ENCODE results near the gene ANKH. TPM values are rescaled to one million over a fixed set of nuclear protein-coding genes. Genes with fewer than 3 reads are reported as not detected.

The ANKH gene
- total and polyA plus RNA-seq, 2 of the 13 experiments (the other 11 are each of a cell fraction or from before 2014, with no cell fraction given): 25.0 to 36.0 TPM

- no peak overlapping the region for H2AFZ ChIP-seq (ENCODE audit: low read length)
- H3K9me3 ChIP-seq (ENCODE audit: low read length): no peaks in the 10 kb centered on the region
- H3K27ac ChIP-seq (ENCODE audit: extremely low read length, insufficient read depth, low read length): no peak overlapping the region
- no peaks in the 10 kb centered on the region for H4K20me1 ChIP-seq (ENCODE audit: insufficient read depth, low read length)
- intact Hi-C loops (cut with micrococcal nuclease; ENCODE audit: unreplicated experiment): no loop called here
- ATAC-seq (no peak), FAIRE-seq (no peak), DNase-seq (ENCODE audit: low spot score) (no peak)
- peaks cover 20% of the 10 kb centered on the region for H3K4me1 ChIP-seq (ENCODE audit: insufficient read depth, low read length)
- WGBS (ENCODE audit: low lambda C conversion rate): 97% methylated on average over 21 of the region's 21 CpGs
- H3K9ac ChIP-seq (ENCODE audit: insufficient read depth, low read depth, low read length): no peak overlapping the region
- TF ChIP-seq SETDB1 (CRISPR knock-in tag; IDR thresholded peaks at IDR 0.05; ENCODE audit: borderline replicate concordance) (no peak), ZNF160 (CRISPR knock-in tag; IDR thresholded peaks at IDR 0.05) (no peak), MZF1 (CRISPR knock-in tag; IDR thresholded peaks at IDR 0.05; ENCODE audit: borderline replicate concordance) (no peak), ZNF740 (CRISPR knock-in tag; IDR thresholded peaks at IDR 0.05) (no peak), HNRNPK (IDR thresholded peaks at IDR 0.05; ENCODE audit: low read depth, low read length, poor library complexity, severe bottlenecking) (no peak), NFAT5 (CRISPR knock-in tag; IDR thresholded peaks at IDR 0.05) (no peak)
- no TSS peak for BruUV-seq (replicated peaks)
- H3K4me2 ChIP-seq (ENCODE audit: low read depth, low read length): no peak overlapping the region
- no peaks in the 10 kb centered on the region for H3K27me3 ChIP-seq (ENCODE audit: control insufficient read depth in 1 of 2, insufficient read depth in 2 of 2, low read length in 2 of 2)
- CTCF ChIA-PET (ENCODE audit: low intra/inter-chr PET ratio, low total read pairs): no interaction called here
- POLR2A ChIA-PET: interaction anchor here (0.7 kb wide), 1 partner anchor 23 kb away, joined by 3 read pairs; the partner anchor contains the start of gene ANKH
- no peak overlapping the region for H3K4me3 ChIP-seq (replicated peaks in 1 of 3; ENCODE audit: insufficient read depth in 1 of 3, low read depth in 2 of 3, low read length in 3 of 3)
- in situ Hi-C loops (cut with HindIII; ENCODE audit: extremely low pct_ligation_motif_present, low pct_unique_long_range_greater_than_20kb): no loop called here
- peaks cover 6 to 14% of the 10 kb centered on the region in 2 experiments; a peak in 4 of 5 replicates for H3K36me3 ChIP-seq (replicated peaks in 1 of 2; ENCODE audit: control insufficient read depth in 1 of 2, insufficient read depth in 2 of 2, low read length in 2 of 2)
- H3K79me2 ChIP-seq (ENCODE audit: insufficient read depth, low read length): peaks cover 1% of the 10 kb centered on the region
Observed at GRCh38 chr5:14848385-14848784, 23.2 kb downstream of the ANKH start.
